Stromal cell of bone marrow (primary cell): Measurements from ENCODE around the gene EMP2.
"Not testable (repeated sequence)": the region's sequence is repeated elsewhere in the genome, so short reads cannot be mapped to it uniquely, and the experiment has no call there.

Experiments
- DNase-seq: peaks from one replicate; pipeline ENCODE4 v3.0.0-alpha.2; 2012; ENCODE audit warnings: low read depth

The EMP2 gene

GRCh38 chr16:10520869-10521578 is 59.4 kb downstream of the EMP2 start:
- no peak for DNase-seq

- DNase-seq = no peak
These were observed 60.2 kb downstream of the EMP2 start for GRCh38 chr16:10519929-10520868.

GRCh38 chr16:10519297-10519696 is 61.1 kb downstream of the EMP2 start:
- DNase-seq = no peak

- no peak for DNase-seq
These were observed 61.8 kb downstream of the EMP2 start for GRCh38 chr16:10518479-10519041.

- no peak for DNase-seq
These were observed 62.5 kb downstream of the EMP2 start for GRCh38 chr16:10517868-10518267.

GRCh38 chr16:10514369-10515055 is 65.9 kb downstream of the EMP2 start:
- peak; percentile 53 for DNase-seq

- DNase-seq = no peak
These were observed 68.6 kb downstream of the EMP2 start for GRCh38 chr16:10511829-10512228.

- DNase-seq = no peak
These were observed 70.1 kb downstream of the EMP2 start for GRCh38 chr16:10510279-10510678.

- peak; percentile 60 for DNase-seq
These were observed 70.8 kb downstream of the EMP2 start for GRCh38 chr16:10509534-10510025.

GRCh38 chr16:10505286-10505685 is 75.1 kb downstream of the EMP2 start:
- not testable (repeated sequence) for DNase-seq

- no peak for DNase-seq
These were observed 76.0 kb downstream of the EMP2 start for GRCh38 chr16:10504404-10504885.

GRCh38 chr16:10502776-10503175 is 77.6 kb downstream of the EMP2 start:
- no peak for DNase-seq

- no peak for DNase-seq
These were observed 79.3 kb downstream of the EMP2 start for GRCh38 chr16:10501016-10501607.

GRCh38 chr16:10500582-10500981 is 79.8 kb downstream of the EMP2 start:
- DNase-seq = no peak

GRCh38 chr16:10497132-10498101 is 83.0 kb downstream of the EMP2 start:
- DNase-seq = no peak

- no peak for DNase-seq
These were observed 85.4 kb downstream of the EMP2 start for GRCh38 chr16:10495031-10495345.

- no peak for DNase-seq
These were observed 85.9 kb downstream of the EMP2 start for GRCh38 chr16:10494343-10495030.

- no peak for DNase-seq
These were observed 87.1 kb downstream of the EMP2 start for GRCh38 chr16:10493276-10493675.

- peak; percentile 9 for DNase-seq
These were observed 90.3 kb downstream of the EMP2 start for GRCh38 chr16:10490141-10490540.
